HG03159 (cell line): ENCODE data around the gene IGIP.
"Not testable (repeated sequence)": the region's sequence is repeated elsewhere in the genome, so short reads cannot be mapped to it uniquely, and the experiment has no call there.

Experiments
- ATAC-seq: cut with Tn5 transposase; IDR thresholded peaks from one replicate; pipeline ENCODE4 v1.9.1; 2021; ENCODE audit warnings: mild to moderate bottlenecking, moderate library complexity; ENCODE audit not compliant: unreplicated experiment

Gene IGIP

DNA sequence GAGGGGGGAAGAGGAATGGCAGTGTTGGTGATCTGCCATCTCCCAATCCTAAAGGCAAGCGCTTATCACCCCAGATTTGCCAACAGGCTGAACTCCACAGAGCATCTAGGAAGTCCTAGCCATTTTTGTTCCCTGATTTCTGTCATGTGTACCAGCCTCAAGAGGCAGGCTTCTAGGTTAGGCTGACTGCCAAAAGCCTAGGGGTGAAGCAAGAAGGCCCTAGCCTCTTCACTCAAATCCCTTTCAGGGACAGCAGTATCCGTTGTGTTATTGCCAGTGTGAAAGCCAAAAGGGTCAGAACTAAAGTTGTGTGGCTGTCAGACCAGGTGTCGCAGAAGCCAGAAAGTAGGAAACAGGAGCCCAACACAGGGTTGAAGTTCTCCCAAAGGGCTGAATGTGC, 14.7 kb downstream of the IGIP start:
- ATAC-seq = no peak

GRCh38 chr5:140141241-140141640, 15.5 kb downstream of the IGIP start:
- ATAC-seq = no peak

DNA sequence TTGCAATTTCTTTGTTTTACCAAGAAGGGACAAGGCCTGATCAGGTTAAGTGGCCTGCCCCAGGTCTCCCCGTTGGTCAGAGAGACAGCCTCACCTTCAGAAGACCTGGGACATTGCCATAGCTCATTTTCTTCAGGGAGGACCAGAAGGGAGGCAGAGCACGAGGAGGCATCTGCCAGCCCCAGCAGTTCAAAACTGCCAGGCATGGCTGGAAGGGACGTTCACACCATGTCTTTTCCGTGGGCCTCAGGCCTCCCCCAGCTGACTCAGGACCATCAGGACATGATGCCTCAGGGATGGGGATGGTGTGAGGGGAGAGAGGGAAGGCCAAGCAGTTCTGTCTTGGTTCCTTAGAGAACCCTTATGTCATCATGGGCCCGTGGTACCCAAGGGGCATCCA, 16.5 kb downstream of the IGIP start:
- no peak for ATAC-seq

DNA sequence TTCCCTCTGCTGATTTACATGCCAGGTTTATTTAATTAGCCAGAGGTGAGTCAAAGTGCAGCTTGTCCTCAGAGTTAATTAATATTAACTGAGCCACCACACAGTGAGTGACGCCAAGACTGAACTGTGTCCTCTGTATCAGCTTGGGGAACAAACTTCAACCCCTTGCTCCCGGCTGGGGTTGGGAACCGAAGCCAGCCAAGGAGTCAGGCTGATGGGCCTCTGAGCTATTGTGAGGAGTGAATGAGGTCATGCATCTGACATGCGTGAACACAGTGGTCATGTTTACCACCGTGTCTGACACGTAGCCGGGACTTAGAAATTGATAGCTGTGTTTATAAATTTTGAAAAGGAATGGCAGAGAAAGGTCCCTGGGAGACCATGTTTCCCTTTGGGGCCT, 17.1 kb downstream of the IGIP start:
- no peak for ATAC-seq

DNA sequence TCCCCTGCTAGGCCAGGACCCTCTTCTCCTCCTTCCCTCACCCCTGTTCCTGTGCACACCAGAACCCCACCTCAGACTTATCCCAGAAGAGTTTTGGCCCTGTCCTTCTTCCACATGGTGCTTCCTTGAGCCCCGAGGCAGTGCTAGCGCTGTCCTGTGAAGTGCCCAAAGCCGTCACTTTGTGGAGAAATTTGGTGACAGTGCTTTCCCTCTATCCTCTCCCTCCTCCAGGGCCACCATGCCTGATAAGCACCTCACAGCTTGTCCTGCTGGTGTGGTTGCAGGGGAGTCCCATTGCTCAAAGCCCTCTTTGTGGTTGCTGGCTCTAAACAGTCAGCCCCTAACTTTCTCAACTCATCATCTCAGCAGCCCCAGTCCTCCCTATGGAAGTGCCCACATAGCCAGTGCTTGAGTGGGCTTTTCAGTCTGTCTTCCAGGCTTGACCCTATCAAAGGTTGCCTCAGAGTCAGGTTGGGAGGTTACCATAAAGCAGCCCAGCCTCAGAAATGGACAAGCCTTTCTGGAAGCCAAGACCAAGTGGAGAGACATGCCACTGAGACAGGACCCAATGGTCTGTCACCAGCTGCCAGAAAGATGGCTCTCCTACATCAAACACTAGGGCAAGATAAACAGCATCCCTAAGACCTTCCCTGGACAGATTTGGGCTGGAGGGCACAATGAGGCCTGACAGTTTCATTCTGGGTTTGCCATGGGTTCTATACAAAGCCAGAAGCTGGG, 18.0 kb downstream of the IGIP start:
- peak; percentile 24 for ATAC-seq

GRCh38 chr5:140145256-140145655, 19.5 kb downstream of the IGIP start:
- ATAC-seq = no peak

GRCh38 chr5:140145818-140146522, 20.2 kb downstream of the IGIP start:
- peak; percentile 55 for ATAC-seq

DNA sequence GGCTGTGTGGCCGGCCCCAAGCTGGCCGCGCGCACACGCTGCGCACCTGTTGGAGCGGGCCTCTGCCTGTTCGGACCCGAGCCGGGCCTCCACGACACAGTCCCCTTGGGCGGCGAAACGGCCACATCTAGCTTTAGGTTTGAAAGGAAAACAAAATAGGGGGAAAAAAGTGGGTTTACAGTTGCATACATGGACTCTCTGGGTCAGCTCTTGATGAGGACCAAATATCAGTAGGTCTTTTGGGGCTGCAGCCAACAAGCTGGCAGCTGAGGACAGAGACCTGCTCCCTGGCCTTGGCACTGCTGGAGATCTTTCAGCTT, 20.7 kb downstream of the IGIP start:
- no peak for ATAC-seq

- no peak for ATAC-seq
These were observed 21.7 kb downstream of the IGIP start for GRCh38 chr5:140147460-140147859.

- no peak for ATAC-seq
These were observed 22.8 kb downstream of the IGIP start for GRCh38 chr5:140148508-140148907.

GRCh38 chr5:140150201-140150600, 24.5 kb downstream of the IGIP start:
- ATAC-seq = no peak

DNA sequence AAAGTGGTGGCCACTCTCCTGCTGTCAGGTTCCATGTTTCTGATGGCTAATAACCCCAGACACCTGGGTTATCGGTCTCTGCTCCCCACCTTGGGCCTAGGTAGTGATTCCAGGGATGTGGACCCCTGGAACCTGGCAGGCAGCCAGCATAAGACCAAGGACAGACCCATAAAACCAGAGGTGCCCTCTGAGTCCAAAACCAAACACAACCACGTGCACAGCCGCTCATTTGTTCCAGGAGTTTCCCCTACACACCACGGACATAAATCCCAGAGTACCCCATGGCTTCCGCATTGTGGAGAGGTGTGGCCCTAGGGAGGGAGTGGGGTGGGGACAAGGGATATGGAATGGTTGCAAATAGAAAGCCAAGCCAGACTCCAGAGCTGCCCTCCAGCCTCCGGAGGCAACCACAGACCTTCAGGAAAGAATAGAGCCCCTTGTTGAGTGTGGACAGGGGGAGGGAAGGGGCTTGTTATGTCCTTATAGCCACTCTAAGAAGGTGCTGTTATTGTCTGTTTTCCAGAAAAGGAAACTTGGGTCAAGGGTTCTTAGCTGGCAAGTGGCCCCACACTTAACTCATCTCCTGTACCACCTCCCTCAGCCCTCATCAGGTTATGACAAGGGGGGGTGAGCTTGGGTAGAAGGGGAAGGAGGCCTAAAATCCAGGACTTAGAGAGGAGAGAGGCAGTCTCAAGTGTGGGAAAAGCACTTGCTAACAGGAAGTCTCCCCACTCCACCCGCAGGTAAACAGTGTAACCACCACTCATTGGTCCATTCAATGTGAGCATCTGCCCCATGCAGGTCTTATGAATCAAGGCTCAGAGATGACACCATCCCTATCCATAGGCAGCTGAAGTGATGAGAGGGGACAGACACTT, 25.6 kb downstream of the IGIP start:
- ATAC-seq = no peak

- ATAC-seq = no peak
These were observed 26.6 kb downstream of the IGIP start for GRCh38 chr5:140152022-140152999.

DNA sequence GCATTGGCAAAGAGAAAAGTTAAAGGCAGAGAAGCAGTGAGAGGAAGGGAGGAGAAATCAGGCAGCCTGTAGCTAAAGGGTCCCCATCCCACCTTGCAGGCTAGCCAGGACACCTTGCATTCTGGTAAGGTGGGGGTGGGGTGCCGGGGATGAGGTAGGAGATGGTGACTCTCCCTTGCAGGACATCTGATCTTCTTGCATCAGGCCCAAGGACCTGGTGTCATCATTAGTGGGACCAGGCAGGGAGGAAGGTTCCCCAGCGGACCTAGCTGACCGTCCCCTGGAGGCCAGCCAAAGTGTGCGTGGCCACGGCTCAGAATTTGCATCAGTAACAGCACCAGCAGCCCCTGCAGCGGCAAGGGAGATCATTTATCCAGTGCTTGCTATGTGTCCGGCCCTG, 27.5 kb downstream of the IGIP start:
- no peak for ATAC-seq

DNA sequence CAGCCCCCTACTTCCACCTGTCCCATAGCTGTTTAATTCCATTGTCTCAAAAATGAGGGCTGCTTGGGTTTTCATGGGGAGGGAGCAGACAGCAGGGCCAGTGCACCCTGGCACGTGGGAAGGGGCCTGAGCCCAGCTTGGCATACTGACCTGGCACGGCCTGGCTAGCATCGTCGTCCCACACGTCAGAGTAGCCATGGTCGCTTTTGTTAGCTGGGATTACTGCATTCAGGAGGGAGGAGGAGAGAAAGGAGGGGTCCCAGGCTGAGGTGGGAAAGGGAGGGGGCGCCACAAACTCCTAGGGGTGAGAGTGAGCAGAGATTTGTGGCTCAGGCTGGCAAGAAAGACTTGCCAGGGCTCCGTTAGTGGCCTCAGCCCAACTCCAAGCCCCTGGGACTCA, 28.2 kb downstream of the IGIP start:
- no peak for ATAC-seq

DNA sequence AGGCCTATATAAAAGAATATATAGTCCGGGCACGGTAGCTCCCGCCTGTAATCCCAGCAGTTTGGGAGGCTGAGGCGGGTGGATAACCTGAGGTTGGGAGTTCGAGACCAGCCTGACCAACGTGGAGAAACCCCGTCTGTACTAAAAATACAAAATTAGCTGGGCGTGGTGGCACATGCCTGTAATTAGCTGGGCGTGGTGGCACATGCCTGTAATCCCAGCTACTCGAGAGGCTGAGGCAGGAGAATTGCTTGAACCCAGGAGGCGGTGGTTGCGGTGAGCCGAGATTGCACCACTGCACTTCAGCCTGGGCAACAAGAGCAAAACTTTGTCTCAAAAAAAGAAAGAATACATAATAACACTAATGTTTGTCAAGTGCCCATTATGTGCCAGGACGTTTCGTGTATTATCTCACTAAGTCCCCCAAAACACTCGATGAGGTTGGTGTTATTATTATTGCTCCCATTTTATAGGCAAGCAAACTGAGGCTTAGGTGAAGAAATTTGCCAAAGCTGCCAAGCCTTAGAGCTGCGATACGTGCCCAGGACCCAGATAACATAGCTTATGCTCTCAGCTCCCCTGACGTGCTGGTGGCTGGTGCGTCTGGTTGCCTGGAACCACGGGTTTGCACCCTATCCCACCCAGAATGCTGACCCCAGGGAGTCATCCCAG, 29.1 kb downstream of the IGIP start:
- not testable (repeated sequence) for ATAC-seq

GRCh38 chr5:140157032-140157781, 31.5 kb downstream of the IGIP start:
- peak; percentile 91 for ATAC-seq

DNA sequence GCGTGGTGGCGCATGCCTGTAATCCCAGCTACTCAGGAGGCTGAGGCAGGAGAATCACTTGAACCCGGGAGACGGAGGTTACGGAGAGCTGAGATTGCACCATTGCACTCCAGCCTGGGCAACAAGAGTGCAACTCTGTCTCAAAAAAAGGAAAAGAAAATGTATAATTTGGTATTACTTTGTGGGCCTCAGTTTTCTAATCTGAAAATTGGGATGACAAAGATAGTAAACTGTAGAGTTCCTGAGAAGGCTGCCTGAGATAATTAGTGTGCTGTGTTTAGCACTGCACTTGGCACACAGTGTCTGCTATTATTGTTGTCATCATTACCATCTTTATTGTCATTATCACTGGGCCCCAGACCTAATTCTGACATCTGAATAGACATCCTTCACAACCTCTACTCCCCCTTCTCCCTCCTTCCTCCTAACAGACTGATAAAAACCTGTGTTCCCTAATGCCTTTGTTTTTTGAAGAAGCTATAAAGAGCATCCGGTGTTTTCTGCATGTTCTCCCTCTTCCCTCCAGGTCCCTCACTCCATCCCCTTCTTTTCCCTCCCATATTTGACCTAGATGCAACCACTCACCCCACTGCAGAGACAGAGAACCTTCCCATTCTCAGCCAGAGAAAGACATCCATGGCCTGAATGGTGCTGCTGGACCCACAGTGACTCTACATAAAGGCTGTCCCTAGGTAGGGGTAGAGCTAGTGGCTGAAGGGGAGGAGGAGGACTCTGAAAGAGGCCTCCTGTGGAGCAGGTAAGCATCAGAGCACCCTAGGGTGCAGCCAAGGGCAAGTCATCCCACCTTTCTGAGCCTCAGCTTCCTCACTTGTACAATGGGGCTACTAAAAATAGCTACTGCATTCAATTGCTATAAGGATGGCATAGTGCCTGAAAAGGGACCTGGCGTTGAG, 33.5 kb downstream of the IGIP start:
- ATAC-seq = no peak
